Adipocyte (in vitro differentiated cells): Measurements from ENCODE around the gene EFEMP1.

Source experiments
- DNase-seq: peaks from one replicate; pipeline ENCODE4 v3.0.0-alpha.2; 2015; ENCODE audit warnings: low read depth
- H3K27me3 ChIP-seq: replicated peaks from 2 replicates; pipeline ENCODE4 v1.7.0; 2013; ENCODE audit warnings: mild to moderate bottlenecking, low read length, moderate library complexity; ENCODE audit not compliant: control insufficient read depth, insufficient read depth
- H3K36me3 ChIP-seq: 2 replicates; pipeline ENCODE4 v1.7.0; 2013; ENCODE audit warnings: low read length, mild to moderate bottlenecking, moderate library complexity; ENCODE audit not compliant: control insufficient read depth, insufficient read depth, severe bottlenecking
- H3K4me1 ChIP-seq: 2 replicates; pipeline ENCODE4 v1.7.0; 2013; ENCODE audit warnings: mild to moderate bottlenecking, low read length, moderate library complexity; ENCODE audit not compliant: control insufficient read depth, insufficient read depth
- H3K4me3 ChIP-seq: 2 replicates; pipeline ENCODE4 v1.7.0; 2013; ENCODE audit warnings: mild to moderate bottlenecking, low read length, moderate library complexity
- H3K9ac ChIP-seq: 2 replicates; pipeline ENCODE4 v1.7.0; 2013; ENCODE audit warnings: mild to moderate bottlenecking, low read length, moderate library complexity
- H3K9me3 ChIP-seq: 2 replicates; pipeline ENCODE4 v1.7.0; 2013; ENCODE audit warnings: mild to moderate bottlenecking, low read length, moderate library complexity; ENCODE audit not compliant: control insufficient read depth

The EFEMP1 gene

GRCh38 chr2:55826246-55826645 is 97.3 kb downstream of the EFEMP1 start:
- Histone ChIP-seq H3K4me3 (no peak overlapping the region), H3K9ac (no peak overlapping the region), H3K36me3 (no peaks in the 10 kb centered on the region), H3K9me3 (no peaks in the 10 kb centered on the region), H3K27me3 (no peaks in the 10 kb centered on the region), H3K4me1 (peaks cover 15% of the 10 kb centered on the region)
- DNase-seq: no peak

DNA sequence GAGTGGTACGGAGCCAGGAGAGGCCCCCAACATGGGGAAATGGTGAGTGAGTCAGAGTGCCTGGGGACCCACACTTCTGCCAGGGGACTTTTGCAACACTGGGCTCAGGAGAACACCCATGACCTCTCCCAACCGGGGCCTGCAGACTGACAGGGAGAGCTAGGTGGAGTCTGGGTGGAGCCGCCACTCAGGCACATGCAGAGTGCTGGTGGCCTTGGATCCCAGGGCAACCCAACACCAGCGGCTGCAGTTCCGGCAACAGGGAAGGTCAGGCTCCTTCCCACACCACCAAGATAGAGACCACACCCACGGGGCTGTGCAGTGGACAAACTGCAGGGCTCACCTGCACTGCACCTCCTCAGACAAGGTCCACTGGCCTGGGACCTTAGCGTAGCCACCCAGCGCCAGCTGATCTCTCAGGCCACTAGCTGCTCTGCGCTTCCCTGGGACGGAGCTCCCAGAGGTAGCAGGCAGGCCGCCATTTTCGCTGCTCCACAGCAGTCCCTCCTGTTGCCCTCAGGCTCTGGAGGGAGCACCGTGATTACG is 99.0 kb downstream of the EFEMP1 start:
- no peak overlapping the region for H3K9ac ChIP-seq
- no peaks in the 10 kb centered on the region for H3K27me3 ChIP-seq
- no peak for DNase-seq
- peaks cover 18% of the 10 kb centered on the region for H3K4me1 ChIP-seq
- H3K9me3 ChIP-seq: no peaks in the 10 kb centered on the region
- no peak overlapping the region for H3K4me3 ChIP-seq
- no peaks in the 10 kb centered on the region for H3K36me3 ChIP-seq
